GM19324 (cell line): ENCODE measurements around the gene C19orf81.

ENCODE experiments used
- ATAC-seq: cut with Tn5 transposase; IDR thresholded peaks from one replicate; pipeline ENCODE4 v1.9.1; 2021; ENCODE audit warnings: mild to moderate bottlenecking, moderate library complexity; ENCODE audit not compliant: unreplicated experiment, low FRiP score

C19orf81 gene

DNA sequence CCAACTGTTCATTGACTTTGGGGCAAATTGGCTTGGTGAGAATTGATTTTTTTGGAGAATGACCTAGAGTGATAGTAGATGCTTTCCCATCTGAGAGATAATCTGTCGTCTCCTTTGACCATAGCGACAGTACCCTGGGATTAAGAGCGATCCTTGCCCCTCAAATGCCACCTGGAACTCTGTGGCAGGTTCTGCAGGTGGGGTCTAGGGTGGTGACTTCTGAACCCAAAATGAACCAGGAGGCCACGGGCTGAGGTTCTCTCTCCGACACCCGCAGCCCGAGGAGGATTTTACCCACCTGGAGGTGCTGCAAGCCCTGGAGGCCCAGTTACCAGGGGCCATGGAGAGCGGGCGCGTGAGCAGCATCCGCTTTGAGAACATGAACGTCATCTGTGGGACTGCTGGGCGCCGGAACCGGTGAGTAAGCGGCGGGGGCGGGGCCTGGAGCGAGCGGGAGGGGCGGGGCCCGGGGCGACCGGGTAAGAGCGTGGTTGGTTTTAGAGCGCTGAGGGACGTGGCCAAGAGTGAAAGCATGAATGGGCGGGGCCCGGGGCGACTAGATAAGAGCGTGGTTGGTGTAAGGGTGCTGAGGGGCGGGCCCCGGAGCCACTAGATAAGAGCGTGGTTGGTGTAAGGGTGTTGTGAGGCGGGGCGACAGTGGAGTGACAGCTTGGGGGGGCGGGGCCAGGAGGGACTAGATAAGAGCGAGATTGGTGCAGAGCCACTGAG, 8.6 kb downstream of the C19orf81 start:
- ATAC-seq: peak; percentile 73

DNA sequence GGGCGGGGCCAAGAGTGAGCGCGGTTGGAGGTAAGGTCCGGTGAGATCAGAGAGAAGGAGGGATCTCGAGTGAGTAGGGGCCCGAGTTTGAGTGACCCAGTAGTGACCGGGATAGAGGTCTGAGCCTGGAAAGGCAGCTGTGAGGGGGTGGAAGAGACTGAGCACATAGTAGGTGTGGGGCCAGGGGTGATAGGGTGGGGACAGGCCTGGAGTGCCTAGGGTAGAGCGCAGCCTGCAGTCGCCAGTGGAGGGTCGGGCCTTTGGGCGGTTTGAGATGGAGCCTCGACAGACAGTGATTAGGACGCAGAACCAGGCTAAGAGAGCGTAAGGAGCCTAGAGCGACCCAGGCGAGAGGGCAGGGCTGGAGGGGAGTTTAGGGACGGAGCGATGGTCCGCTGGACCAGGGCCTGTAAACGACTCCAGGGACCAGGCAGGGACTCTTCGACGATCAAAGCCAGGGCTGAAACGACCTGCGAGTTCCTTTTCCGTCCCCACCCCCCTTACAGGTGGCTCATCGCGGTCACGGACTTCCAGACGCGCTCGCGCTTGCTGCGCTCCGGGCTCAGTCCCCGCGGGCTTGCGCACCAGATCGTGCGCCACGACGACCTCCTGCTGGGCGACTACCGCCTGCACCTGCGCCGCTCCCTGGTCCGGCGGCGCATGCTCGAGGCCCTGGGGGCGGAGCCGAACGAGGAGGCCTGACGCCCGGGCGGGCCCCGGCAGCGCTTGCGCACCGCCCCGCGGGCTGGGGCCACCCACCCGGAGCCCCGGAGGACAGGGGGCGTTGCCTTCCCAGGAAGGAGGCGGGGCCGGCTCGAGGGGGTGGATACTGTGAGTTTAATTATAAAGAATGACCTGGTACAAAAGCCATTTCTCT, 9.4 kb downstream of the C19orf81 start:
- ATAC-seq: no peak

DNA sequence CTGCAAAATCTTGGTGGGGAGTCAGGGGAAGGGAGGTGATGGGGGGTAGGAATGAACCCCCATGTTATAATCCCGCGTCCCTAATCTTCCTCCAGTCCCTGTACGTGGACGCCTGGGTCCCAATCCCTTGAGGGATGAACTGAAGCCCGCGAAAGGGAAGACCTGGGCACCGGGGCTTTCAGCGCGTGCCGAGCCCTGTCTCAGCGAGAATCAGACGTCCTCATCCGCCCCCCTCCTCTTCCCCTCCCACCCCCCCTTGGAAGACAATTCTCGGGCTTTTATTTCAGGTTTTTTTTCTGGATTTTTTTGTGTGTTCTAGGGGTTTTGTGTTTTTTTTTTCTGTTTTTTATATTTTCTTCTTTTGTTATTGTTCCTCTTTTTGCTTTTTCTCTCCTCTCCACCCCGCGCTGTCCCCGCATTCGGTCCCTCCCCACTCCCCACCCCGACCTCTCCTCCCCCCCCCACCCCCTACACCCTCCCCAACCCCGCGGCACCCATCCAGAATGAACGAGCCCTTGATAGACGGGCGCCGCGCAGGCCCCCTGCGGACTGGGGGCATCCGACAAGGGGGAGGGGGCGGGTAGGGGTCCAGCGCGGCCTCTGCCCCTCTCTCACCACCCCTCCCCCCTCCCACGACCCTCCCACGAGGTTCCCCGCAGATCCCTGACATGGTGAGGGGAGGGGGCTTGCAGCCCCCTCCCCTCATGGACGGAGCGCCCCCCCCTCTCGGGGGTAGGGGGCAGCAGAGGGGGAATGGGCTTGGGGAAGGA, 10.3 kb downstream of the C19orf81 start:
- no peak for ATAC-seq

DNA sequence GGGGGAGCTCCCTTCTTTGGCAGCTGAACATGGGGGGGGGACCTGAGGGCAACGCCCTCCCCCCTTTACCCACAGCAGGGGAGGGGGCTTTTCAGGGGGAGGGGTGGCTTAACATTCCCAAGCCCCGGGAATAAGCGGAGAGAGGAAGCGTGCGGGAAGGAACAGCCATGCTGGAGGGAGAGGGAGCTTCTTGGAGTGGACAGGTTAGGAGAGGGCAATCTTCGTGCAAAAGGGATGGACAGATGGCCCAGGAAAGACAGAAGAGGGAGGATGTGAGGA, 10.8 kb downstream of the C19orf81 start:
- no peak for ATAC-seq

GRCh38 chr19:50661023-50661422, 11.8 kb downstream of the C19orf81 start:
- no peak for ATAC-seq

- no peak for ATAC-seq
These were observed 12.8 kb downstream of the C19orf81 start for GRCh38 chr19:50661766-50662650.

DNA sequence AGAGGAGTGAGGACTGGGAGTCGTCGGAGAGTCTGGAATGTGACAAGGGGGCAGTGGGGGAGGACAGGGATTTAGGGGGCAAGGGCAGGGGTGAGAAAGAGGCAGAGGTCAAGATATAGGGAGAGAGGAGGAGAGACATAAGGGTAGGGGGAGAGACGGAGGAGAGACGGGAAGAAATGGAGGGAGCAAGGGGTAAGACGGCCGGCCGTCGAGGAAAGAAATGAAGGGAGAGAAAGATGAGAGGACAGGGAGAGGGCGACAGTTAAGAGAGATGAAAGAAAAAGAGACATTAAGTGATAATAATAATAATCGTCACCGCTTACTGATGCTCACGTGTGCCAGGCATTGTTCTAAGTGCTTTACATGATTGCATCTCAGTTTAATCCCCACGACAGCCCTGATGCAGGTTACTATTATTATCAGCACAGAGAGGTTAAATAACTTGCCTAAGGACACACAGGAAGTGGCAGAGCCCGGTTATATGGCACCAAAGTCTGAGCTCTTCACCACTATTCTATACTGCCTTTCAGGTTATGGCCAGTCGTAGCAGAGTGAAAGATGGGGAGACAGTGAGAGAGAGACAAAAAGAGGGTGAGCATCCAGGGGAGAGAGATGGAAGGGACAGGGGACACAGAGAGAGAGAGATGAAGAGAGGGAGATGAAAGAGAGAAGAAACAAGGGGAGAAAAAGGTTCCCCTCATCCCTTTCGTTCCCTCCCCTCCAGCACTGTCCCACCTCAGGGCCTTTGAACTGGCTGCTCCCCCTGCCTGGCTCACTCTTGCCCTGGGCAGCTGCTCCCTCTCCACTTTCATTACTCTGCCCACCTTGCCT, 13.6 kb downstream of the C19orf81 start:
- no peak for ATAC-seq

DNA sequence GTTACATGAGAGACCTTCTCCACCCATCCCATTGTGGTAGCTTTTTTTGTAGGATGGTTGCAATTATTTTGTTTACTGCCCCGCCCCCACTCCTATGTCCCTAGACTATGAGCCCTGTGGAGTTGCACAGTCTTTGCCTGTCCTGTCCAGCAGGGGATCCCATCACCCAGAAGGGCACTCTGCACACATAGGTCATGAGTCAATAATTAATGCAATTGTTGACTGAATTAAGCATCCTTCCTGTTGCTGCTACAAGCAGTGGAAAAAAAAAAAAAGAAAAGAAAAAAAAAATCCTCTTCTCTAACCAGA, 14.2 kb downstream of the C19orf81 start:
- no peak for ATAC-seq

- no peak for ATAC-seq
These were observed 15.0 kb downstream of the C19orf81 start for GRCh38 chr19:50664204-50664603.

GRCh38 chr19:50666346-50667176, 17.3 kb downstream of the C19orf81 start:
- no peak for ATAC-seq

- no peak for ATAC-seq
These were observed 18.0 kb downstream of the C19orf81 start for GRCh38 chr19:50667177-50667758.

GRCh38 chr19:50667759-50668231, 18.6 kb downstream of the C19orf81 start:
- ATAC-seq: no peak

DNA sequence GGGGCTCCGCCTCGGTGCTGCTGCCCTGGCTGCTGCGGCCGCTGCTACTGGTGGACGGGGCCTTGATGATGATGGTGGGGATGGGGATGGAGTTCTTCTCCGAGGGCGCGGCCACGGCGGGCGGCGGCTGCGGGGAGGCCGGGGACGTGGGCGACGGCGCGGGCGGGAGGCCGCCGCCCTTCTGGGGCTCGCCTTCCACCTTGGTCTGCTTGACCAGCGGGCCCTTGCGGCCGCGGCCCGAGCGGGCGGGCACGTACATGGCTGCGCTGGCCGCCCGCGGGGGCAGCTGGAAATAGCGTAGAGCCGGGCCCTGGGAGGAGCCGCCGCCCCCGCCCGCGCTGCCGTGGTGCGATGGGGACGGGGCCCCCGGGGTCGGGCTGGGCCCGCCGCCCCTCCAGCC, 19.2 kb downstream of the C19orf81 start:
- ATAC-seq: no peak

DNA sequence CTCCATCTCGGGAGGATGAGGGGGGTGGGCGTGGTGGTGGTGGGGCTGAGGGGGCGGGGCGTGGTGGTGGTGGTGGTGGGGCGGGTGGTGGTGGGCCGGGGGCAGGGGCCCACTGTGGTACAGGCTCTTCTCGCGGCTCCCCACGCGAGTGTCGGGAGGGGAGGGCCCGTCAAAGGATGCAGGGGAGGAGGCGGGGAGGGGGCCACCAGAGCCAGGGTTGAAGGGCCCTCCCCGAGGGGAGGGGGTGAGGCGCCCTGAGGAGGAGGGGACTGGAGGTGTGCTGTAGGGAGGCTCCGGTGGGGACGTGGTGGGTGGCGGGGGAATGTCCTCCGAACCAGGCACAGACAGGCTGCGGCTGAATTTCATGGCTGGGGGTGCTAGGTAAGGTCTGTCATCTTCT, 19.6 kb downstream of the C19orf81 start:
- ATAC-seq: no peak

GRCh38 chr19:50669302-50670101, 20.3 kb downstream of the C19orf81 start:
- ATAC-seq: no peak

GRCh38 chr19:50670102-50670380, 20.8 kb downstream of the C19orf81 start:
- no peak for ATAC-seq

DNA sequence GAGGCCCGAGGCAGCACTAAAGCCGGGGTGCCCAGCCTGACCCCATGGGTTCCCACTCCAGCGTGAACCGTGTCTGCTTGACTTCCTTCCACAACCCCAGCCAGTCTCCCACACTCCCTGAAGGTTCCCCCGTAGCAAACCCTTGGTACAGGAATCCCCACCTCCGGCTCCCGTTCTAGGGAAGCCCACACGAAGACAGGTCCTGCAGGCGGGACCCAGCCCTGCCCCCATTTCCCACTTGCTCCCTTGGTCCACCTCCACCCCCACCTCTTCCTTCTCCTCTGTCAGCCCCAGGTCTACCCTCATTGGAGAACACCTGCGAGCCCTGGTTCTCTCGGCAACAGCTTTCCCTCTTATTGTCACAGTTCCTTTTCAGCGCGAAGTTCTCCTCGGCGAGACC, 23.9 kb downstream of the C19orf81 start:
- no peak for ATAC-seq
